ENCODE measurements around the gene HOXC9.

Gene HOXC9

GRCh38 chr12:53966085-53966384 lies 33.9 kb upstream of the HOXC9 start:
- TF ChIP-seq, protein P1, sequence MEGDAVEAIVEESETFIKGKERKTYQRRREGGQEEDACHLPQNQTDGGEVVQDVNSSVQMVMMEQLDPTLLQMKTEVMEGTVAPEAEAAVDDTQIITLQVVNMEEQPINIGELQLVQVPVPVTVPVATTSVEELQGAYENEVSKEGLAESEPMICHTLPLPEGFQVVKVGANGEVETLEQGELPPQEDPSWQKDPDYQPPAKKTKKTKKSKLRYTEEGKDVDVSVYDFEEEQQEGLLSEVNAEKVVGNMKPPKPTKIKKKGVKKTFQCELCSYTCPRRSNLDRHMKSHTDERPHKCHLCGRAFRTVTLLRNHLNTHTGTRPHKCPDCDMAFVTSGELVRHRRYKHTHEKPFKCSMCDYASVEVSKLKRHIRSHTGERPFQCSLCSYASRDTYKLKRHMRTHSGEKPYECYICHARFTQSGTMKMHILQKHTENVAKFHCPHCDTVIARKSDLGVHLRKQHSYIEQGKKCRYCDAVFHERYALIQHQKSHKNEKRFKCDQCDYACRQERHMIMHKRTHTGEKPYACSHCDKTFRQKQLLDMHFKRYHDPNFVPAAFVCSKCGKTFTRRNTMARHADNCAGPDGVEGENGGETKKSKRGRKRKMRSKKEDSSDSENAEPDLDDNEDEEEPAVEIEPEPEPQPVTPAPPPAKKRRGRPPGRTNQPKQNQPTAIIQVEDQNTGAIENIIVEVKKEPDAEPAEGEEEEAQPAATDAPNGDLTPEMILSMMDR (IDR thresholded peaks at IDR 0.05; ENCODE audit: low read depth, low read length, missing control alignments), result no peak
- in situ Hi-C loops (cut with HindIII; ENCODE audit: low pct_ligation_motif_present, low sequenced_read_pairs), result no loop called here
- H3K4me3 ChIP-seq (ENCODE audit: low read depth, low read length), result no peak overlapping the region
- H3K36me3 ChIP-seq (replicated peaks), result no peaks in the 10 kb centered on the region
- DNase-seq, result no peak
- H3K27me3 ChIP-seq (replicated peaks), result peaks cover 99% of the 10 kb centered on the region
- H3K27ac ChIP-seq, result no peak overlapping the region

DNA sequence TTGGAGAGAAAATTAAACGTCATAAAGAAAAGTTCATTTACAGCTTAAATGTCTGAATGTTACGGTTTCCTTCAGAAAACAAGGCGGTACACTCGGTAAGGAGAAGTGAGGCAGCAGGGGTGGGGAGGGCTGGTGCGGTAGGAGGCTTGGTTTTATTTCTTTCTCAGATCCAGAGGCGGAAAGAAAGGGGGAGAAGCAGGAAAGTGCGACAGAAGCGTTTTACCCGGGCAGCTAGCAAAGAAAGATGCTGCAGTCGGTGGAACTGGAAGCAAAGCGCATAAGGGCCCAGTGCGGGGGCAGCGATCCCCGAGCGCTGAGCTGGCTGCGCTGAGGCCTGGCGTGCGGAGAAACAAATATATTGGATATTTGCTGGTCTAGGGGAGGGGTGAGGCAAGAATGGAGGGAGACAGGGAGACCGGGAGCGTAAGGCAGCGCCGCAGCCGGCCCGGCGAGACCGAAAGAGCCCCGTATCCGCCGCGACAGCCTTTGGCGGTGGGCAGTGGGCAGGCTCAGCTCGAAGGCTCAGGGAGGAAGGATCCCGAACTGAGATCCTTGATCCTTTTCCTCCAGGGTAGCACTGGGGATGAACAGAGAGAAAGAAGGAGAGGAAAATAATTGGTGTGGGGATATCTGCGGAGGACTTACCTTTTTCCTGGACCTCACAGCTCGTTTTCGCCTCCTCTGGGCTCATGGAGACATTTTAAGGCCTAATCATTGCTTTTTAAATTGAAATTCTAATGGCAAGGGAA lies 33.4 kb upstream of the HOXC9 start:
- no peak overlapping the region for H3K27ac ChIP-seq
- in situ Hi-C loops (cut with HindIII; ENCODE audit: low pct_ligation_motif_present, low sequenced_read_pairs), result no loop called here
- TF ChIP-seq, protein P1 (IDR thresholded peaks at IDR 0.05; ENCODE audit: low read depth, low read length, missing control alignments), result no peak
- H3K27me3 ChIP-seq (replicated peaks), result peaks cover 99% of the 10 kb centered on the region
- H3K4me3 ChIP-seq (ENCODE audit: low read depth, low read length), result no peak overlapping the region
- no peak for DNase-seq
- H3K36me3 ChIP-seq (replicated peaks), result no peaks in the 10 kb centered on the region

DNA sequence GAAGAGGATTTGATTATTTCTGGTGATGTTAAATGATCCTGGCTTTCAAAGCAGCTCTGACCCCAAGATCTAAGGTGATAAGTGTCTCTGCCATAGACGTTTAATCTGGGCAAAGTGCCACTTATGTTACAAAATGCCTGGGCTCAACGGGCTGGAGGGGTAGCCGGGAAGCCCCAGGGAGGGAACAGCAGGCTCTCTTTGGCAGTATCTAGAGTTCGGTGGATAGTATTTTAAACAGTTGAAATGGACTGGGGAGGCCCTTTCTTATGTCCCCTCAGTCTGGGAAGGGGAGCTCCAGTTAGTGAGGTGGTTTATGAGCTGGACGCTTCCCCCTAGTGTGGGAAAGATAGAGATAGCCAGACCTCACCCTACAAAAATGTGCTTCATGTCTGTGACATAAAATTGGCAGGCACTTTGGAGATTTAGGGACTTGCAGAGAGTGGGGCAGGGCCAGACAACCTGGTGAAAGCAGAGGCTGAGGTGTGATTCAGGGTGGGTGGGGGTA lies 32.5 kb upstream of the HOXC9 start:
- no peaks in the 10 kb centered on the region for H3K36me3 ChIP-seq (replicated peaks)
- H3K27me3 ChIP-seq (replicated peaks), result peaks cover 99% of the 10 kb centered on the region
- no peak for DNase-seq
- no peak overlapping the region for H3K27ac ChIP-seq
- TF ChIP-seq, protein P1 (IDR thresholded peaks at IDR 0.05; ENCODE audit: low read depth, low read length, missing control alignments), result no peak
- H3K4me3 ChIP-seq (ENCODE audit: low read depth, low read length), result no peak overlapping the region
- in situ Hi-C loops (cut with HindIII; ENCODE audit: low pct_ligation_motif_present, low sequenced_read_pairs), result no loop called here

DNA sequence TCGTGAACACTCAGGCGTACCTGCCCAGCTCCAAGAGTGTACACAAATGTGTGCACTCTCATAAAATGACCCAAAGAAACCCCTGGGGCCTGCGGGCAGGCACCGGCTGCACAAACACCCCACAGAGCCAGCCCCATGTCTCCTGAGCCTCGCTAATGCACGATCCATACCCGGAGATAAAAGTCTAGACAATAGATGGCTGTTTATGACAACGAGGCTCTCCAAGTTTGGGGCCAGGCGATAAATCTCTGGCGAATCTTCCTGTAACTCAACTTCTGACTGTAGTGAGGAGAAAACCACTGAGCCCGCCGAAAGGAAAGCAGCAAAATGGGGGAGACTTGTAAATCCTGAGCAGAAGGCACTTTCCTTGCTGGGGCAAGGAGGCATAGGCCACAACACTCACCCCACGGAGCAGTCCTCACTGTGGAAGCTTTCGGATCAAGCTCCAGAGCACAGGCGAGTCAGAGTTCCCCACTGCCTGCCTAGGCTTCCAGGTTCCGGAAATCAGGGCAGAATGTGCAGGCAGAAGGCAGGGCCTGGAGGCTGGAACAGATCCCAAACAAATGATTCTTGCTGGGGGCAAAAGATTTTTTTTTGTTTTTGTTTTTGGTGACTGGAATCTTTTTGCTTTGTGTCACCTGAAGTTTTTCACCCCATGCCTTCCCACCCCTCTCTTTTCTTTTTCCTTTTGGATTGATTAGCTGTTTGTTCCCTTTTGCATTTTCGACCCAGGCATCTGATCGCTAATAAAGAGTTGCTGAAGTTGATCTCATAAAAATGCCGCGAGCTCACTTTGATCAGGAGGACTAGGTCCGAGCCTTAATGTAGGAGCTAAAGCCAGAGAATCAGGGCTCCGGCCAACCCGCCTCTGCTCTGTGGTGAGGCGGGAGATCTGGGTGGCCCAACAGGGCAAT lies 31.5 kb upstream of the HOXC9 start:
- in situ Hi-C loops (cut with HindIII; ENCODE audit: low pct_ligation_motif_present, low sequenced_read_pairs), result no loop called here
- TF ChIP-seq, protein P1 (IDR thresholded peaks at IDR 0.05; ENCODE audit: low read depth, low read length, missing control alignments), result no peak
- no peak for DNase-seq
- Histone ChIP-seq H3K27ac (no peak overlapping the region), H3K4me3 (ENCODE audit: low read depth, low read length) (no peak overlapping the region), H3K36me3 (replicated peaks) (no peaks in the 10 kb centered on the region), H3K27me3 (replicated peaks) (peaks cover 99% of the 10 kb centered on the region)

GRCh38 chr12:53969588-53970259 lies 30.2 kb upstream of the HOXC9 start:
- Histone ChIP-seq H3K27ac (no peak overlapping the region), H3K4me3 (ENCODE audit: low read depth, low read length) (no peak overlapping the region), H3K36me3 (replicated peaks) (no peaks in the 10 kb centered on the region), H3K27me3 (replicated peaks) (peaks cover 97% of the 10 kb centered on the region)
- TF ChIP-seq, protein P1 (IDR thresholded peaks at IDR 0.05; ENCODE audit: low read depth, low read length, missing control alignments), result no peak
- DNase-seq, result no peak
- in situ Hi-C loops (cut with HindIII; ENCODE audit: low pct_ligation_motif_present, low sequenced_read_pairs), result no loop called here

All from brain microvascular endothelial cell (primary cell).